NCI-H1105 treated with DMSO at 0.1 percent for 48 hours (cell line): Measurements from ENCODE around the gene MSH3.
"Not testable (repeated sequence)": the region's sequence is repeated elsewhere in the genome, so short reads cannot be mapped to it uniquely, and the experiment has no call there.

Experiments used
- DNase-seq: peaks from one replicate; lab custom pipeline; 2025; lab: John Stamatoyannopoulos, UW

MSH3 gene

DNA sequence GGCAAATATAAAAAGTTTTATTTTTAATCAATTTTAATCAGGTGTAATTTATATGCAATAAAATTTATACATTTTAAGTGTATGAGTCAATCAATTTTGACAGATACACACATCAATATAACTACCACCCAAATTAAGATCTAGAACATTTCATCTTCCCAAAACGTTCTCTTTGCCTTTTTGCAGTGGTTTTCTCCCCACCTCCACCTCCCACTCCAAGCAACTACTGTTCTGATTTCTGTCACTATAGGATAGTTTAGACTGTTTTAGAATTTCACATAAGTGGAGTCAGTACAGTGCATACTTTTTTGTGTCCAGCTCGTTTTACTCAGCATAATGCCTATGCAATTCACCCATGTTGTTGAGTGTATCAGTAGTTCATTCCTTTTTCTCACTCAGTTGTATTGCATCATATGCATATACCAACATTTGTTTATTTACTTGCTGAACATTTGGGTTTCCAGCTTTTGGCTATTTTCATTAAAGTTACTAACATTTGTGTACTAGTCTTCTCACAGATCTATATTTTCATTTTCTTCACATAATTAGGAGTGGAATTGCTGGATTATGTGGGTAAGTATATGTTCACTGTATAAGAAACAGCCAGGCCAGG lies 52.5 kb downstream of the MSH3 start:
- DNase-seq, result no peak

DNA sequence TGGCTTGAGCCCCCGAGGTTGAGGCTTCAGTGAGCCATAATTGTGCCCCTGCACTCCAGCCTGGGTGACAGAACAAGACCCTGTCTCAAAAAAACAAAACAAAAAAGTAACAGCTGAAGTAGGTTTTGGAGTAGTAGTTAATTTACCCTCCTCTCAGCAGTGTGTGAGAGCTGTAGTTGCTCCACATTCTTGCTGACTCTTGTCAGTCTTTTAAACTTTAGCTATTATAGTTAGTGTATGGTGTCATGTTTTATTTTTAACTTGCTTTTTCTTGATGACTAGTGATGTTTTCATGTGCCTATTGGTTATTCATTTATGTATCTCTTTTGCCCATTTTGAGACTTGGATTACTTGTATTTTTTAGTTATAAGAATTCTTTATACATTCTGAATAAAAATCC lies 53.2 kb downstream of the MSH3 start:
- no peak for DNase-seq

DNA sequence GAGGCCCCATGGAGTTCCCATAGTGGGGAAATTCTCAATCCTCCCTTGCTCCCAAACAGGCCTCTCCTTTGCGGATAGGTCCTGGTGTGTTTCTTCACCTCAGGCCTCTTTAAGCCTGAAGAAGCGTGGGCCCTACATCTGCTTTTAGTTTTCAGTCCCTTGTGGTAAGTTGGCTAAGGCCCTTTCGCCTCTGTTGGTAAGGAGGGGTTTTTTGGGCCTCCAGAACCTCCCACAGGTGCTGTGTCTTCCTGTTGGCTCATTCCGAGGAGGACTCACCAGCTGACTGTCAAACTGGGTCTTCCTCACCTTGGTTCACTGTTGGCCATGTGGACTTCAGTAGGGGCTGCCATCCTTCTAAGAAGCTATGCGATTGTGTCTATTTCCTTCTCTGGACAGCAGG lies 56.8 kb downstream of the MSH3 start:
- no peak for DNase-seq

- DNase-seq, result no peak
Observed at GRCh38 chr5:80711938-80712337, 57.5 kb downstream of the MSH3 start.

GRCh38 chr5:80712919-80713318 lies 58.5 kb downstream of the MSH3 start:
- no peak for DNase-seq

DNA sequence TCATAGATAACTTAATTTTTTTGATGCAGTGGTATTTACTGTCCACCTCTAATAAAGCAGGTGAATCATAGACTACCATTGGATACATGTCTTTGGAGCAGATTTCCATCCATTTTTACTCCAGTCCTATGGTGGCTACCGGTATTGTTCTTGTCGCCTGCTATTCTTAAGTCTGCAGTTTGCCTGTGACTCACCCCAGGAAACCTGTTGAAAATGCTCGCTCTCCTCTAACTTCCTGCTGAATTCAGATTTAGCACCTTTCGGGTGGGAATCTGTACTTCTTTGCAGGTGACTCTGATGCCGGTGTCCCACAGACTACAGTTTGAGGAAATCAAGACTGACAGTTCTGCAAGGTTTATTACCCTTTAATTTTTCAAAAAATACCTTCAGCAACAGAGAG lies 59.2 kb downstream of the MSH3 start:
- DNase-seq, result no peak

GRCh38 chr5:80714570-80715298 lies 60.3 kb downstream of the MSH3 start:
- DNase-seq, result no peak

- no peak for DNase-seq
Observed at GRCh38 chr5:80715887-80716286, 61.4 kb downstream of the MSH3 start.

DNA sequence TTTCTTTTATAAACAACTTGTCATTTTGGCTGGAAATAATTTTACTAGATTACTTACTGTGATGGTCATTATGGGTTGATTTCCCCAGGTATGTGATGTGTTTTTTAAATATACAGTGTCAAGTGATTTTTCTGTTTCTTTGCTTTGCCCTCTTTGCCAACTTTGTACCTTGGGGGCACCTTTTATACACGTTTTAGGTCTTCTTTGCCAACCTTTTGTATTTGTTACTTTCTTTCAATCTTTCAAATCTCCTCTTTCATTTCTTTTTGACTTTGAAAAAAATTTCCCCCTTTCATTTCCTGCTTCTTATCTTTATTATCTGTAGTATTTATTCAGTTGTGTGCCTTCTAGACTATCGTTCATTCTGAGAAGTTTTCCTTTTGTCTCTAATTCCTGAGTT lies 65.7 kb downstream of the MSH3 start:
- DNase-seq, result no peak

DNA sequence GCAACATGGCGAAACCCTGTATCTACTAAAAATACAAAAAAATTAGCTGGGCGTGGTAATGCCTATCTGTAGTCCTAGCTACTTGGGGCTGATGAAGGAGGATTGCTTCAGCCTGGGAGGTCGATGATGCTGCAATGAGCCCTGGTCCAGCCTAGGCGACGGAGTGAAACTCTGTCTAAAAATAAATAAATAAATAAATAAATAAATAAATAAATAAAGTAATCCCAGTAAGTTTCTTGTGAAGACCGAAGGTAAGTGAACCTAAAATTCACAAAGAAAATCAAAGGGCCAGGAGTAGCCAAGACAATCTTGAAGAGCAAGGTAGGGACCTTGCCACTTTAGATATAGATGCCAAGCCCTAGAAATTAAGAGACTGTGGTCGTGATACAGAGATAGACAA lies 68.5 kb downstream of the MSH3 start:
- DNase-seq, result no peak

- DNase-seq, result no peak
Observed at GRCh38 chr5:80725446-80725845, 71.0 kb downstream of the MSH3 start.

DNA sequence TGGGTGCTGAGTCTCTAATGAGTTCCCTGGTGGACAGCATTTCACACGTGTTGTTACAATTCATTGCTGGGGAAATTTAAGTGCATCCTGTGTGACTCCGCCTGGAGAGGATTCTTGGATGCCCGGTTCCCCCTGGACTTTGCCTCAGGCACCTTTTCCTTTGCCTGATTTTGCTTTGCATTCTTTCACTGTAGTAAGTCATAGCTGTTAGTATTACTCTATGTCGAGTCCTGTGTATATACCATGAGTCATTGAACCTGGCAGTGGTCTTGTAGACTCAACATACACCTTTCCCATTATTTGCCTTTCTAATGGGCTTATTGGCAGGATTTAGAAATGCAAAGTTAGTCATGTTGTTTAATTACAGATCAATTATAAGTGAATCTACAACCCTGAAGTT lies 82.3 kb downstream of the MSH3 start:
- no peak for DNase-seq

DNA sequence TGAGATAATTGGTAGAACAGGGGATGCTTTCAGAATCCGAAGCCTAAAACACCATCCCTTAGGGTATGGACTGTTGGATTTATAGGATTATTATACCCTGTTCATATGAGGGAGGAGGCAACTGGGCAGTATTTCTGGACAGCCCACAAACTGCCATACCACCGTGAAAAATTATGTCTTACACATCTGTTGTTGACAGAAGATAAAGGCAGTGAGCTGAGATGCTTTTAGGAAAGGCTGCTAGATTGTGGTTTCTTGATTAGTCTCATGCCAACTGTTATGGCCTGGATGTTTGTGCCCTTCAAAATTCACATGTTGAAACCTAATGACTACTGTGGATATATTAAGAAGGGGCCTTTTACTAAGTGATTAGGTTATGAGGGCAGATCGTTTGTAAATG lies 84.0 kb downstream of the MSH3 start:
- DNase-seq, result no peak

DNA sequence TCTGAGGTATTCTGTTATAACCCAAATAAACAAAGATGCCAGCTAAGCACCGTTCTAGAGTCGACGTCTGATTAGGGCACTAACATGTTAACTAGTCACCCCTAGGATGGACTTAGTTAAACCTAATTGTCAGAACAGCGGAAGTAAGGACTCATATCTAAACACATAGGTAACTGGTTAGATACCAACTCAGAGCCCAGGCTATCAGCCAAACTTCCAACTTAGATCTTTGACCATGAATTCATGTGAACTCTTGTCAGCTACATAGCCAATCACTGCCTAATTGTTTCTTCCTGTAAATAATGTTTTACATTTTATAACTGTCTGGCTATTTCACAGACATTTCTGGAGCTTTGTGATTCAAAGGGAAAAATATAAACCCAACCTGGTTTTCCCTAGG lies 84.6 kb downstream of the MSH3 start:
- no peak for DNase-seq

DNA sequence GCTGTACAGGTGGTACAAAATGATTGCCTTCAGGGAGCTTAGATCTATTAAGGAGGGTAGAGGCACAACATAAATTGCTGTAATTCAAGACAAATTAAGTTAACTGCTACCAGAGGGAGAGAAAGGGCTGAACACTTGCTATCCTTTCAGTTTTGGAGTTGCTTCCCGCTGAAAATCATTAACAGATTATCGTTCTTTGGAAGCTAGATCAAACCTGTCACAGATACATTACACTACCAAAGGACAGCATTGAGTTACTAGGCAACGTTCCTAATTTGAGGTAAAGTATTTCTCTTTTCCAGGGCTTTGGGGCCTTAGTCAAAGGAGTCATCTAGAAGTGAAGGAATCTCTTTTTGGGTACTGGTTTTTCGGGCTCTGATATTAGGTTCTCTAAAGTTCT lies 85.0 kb downstream of the MSH3 start:
- no peak for DNase-seq

GRCh38 chr5:80739898-80740297 lies 85.4 kb downstream of the MSH3 start:
- DNase-seq, result no peak

GRCh38 chr5:80740488-80740887 lies 86.0 kb downstream of the MSH3 start:
- DNase-seq, result not testable (repeated sequence)

DNA sequence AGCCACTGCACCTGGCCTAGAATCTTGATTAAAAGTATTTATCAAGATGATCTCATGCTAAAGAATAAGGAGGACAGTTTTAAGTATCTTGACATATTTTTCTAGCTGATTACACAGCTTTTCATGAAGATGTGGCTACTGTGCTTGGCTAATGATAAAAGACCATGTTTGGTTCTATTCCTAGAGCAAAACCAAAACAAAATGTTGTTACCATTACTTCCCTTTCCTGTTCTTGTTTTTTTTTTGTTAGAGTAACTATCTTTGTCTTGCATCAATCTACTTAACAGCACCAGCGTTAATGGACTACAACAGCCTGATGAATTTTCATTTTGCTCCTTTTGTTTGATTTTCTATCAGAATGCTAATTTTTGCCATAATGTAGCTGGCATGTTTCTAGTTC lies 86.5 kb downstream of the MSH3 start:
- no peak for DNase-seq

GRCh38 chr5:80744149-80744548 lies 89.7 kb downstream of the MSH3 start:
- no peak for DNase-seq

- DNase-seq, result no peak
Observed at GRCh38 chr5:80745490-80745889, 91.0 kb downstream of the MSH3 start.

DNA sequence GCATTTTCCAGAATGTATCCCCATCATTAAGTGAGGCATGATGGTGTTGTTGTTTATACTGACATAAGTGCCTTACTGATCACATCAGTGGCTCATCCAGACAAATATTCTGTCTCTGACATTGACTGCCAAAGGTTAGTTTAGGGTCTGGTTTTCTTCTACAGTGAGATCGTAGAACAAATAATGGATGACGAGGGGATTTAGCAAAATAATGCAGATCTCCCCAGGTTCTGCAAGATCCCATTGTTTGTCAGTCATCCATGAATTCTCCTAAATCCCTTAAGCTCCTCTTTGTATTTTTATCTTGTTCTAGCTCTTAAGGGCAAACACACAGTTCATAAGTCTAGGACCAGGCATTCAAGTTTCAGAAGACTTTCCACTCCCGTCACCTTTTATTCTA lies 93.5 kb downstream of the MSH3 start:
- DNase-seq, result no peak

GRCh38 chr5:80752427-80752826 lies 98.0 kb downstream of the MSH3 start:
- no peak for DNase-seq

DNA sequence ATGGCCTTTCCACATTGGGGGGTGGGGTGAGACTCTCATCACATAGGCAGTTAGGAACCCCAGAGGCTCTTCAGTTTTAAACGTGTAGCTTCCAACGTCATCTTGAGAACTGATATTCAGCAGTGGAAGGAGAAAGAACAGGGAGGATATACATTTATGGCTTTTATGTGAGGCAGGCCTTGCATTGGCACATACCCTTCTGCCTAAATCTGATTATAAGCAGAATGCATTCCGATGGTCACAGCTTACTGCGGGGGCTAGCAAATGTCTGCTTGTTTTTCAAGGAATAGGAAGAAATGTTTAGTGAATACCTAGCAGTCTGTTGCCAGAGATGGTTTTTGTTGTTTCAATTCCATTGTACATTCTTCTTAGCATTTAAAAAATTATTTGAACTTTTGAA lies 99.3 kb downstream of the MSH3 start:
- no peak for DNase-seq

DNA sequence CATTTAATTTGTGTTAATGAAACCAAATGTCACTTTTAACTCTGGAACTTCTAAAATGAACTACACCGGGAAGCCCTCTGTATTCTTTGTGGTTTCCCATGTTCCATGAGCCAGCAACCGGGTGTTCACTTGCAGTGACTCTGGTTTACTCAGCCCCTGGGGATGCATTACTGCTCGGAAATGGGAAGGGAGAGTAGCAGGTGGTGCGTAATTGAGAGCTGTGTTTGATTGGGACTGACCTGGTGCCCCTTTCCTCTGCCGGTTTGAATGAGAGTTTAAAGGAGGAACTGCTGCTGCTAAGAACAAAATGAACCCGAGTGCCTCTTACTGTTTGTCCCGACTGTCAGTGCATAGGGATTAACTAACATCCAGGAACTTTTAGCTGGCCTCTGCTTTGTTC lies 100.4 kb downstream of the MSH3 start:
- DNase-seq, result no peak
